ENCODE data around the gene IBA57.

IBA57 gene

DNA sequence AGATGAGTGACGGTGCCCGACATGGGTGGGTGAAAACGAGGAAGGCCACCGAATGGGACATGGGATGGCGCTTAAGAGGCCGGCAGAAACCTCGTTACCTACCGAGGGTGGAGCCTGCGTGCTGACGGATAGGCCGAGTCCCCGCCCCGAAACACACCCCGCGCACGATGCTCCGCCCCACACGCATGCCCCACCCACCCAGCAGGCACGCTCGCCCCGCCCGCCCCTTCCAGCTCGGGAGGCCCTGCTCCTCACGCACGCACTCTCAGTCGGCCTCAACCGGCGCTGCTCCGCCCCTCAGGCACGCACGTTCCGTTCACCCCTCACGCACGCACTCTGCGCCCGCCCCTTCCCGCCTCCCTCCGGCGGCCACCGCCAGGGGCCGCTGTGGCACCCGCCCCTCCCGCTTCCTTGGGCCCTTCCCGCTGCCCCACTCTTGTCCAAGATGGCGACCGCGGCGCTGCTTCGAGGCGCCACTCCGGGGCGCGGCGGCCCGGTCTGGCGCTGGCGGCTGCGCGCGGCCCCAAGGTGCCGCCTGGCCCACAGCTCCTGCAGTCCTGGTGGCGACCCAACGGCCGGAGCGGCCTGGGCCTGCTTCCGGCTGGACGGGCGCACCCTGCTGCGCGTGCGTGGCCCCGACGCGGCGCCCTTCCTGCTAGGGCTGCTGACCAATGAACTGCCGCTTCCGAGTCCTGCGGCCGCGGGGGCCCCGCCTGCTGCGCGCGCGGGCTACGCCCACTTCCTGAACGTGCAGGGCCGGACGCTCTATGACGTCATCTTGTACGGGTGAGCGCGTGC, at the start of gene IBA57:
Gene IBA57 (plus strand): TSS at position 433 of the 798 bp plus-strand sequence. CDS start 13 bp downstream, at position 446.
- DNase-seq (ENCODE audit: low spot score): peak; percentile 100

DNA sequence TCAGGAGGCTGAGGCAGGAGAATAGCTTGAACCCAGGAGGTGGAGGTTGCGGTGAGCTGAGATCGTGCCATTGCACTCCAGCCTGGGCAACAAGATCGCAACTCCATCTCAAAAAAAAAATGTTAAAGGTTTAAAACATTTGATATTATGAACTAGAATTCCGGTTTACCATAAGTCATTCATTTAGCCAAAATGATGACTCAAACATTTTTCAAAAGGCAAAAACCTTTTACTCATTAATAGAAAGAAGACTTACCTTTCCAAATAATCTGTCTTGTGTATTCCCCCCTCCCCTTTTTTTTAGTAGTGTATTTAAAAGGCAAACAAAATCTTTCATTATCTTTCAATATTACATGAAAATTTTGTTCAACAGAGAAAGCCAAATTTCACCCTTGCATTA, 48.3 kb upstream of the IBA57 start:
- no peak for DNase-seq (ENCODE audit: low spot score)

DNA sequence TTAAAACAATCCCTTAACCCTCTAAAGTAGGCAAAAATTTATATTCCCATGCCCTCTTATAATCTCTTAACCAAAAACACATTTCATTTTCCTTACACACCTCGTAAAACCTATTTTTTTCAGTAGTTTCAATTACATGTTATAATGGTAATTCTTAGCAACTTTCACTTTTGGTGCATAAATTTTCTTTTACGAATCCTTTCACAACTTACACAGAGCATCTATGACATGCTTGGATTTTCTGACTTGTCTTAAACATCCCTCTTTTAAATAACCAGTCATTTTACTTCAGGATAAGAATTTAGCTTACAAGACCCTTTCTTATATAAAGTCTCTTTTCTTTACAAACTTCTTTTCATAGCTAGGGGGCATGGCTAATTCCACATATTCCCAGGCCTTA, 47.6 kb upstream of the IBA57 start:
- no peak for DNase-seq (ENCODE audit: low spot score)

DNA sequence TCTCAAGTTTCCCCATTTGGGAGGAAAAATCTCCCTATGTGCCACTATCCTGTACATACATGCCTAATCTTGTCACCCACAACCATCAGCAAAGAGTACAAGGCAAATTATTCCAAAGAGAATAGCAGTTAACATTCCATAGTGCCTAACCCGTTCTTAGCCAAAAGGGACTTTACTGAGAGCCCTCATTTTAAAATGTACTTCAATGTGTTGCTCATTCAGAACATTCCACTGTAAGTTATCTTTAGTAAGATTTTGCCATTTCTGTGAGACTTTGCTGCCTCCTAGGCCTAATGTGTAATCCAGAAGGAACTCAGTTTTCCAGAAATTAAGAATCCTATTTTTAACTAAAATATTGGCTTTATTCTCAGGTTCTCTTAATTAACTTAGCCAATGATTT, 45.3 kb upstream of the IBA57 start:
- DNase-seq (ENCODE audit: low spot score): no peak

DNA sequence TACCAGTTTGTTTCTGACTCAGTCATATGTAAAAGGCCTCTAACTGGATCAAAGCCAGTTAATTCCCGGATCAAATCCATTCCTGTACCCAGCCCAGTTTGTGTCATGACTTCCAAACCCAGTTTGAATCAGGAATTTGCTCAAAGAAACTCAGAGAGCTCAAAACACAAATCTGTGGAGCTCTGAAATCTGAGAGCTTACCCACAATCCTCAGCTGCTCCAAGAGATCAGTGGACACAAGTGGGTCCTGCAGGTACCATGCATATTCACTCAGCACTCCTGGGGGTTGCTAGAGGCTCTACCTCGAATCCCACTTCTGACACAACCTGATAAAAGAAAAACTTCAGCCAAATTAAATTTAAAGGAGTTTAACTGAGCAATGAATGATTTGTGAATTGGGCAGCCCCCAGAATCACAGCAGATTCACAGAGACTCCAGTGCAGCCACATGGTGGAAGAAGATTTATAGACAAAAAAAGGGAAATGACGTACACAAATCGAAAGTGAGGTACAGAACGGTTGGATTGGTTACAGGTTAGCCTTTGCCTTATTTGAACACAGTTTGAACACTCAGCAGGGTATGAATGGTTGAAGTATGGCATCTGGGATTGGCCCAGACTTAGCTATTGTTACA, 44.6 kb upstream of the IBA57 start:
- DNase-seq (ENCODE audit: low spot score): no peak

DNA sequence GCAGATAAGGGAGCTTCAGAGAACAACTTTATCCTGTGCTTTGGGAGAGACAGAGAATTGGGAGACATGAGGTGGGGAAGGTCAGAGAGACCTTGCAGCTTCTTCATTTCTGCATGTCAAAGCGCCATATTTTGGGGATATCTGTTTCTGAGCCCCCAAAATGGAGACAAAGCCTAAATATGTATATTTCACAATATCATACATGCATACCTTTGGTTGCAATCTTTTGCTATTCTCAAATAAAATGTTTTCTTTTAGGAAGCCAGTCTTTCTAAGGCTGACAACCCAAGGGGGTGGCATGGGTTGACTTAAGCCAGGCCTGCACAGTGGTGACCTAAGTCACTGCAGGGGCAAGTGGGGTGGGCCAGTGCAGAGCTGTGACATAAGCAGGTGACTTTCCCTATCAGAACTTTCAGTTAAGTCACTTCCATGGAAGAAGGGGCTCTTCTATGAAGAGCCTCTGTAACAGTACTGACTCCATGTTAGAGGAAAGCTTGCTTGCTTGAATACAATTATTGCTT, 42.6 kb upstream of the IBA57 start:
- no peak for DNase-seq (ENCODE audit: low spot score)

DNA sequence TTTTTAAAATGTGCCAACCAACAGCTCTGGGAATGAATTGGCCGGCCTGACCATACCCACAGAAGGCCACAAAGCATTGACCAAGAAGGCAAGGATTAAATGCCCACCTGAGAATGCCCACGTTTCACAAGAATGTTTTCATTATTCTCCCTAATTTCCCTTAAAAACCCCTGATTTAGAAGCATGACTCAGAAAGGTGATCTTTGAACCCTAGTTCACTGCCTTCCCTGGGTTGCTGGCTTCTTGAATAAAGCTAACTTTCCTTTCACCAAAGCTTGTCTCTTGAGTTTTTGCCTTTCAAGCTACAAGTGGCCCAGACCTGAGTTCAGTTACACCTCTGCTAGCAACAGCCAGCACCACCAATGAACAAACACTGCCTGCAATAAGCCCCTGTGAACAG, 42.1 kb upstream of the IBA57 start:
- no peak for DNase-seq (ENCODE audit: low spot score)

DNA sequence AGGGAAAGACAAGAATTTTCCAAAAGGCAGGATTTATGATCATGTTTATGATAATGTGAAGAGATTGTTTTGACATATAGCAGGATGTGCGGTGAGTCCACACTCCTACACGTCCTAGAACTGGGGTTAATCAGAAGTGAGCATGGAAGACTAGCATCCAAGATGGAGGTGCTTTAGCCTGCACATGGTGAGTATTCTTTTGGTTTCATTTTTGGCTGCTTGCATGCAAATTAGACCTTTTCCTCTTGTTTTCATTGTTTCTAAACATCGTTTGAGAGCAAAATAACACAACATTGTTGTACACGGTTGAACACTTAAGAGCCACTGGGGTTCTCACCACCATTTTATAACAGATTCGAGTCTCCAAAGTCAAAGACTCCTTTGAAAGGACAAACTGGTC, 40.4 kb upstream of the IBA57 start:
- no peak for DNase-seq (ENCODE audit: low spot score)

DNA sequence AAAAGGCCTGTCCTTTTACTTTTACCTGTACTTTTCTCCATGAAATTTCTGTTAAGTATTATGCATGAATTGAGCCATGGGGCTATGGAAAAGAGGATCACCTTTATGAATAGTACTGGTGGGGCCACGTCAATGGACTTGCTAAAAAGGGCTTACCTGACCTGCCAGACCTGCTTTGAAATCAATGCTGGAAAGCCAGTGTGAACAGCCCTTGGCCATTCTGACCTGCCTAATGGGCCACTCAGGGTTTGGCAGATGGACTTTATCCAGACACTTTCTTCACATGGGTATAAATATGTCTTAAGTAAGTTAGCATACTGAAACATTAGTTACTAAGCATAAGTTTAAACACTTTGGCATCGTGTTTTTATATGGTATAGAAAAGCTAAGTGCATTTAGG, 33.8 kb upstream of the IBA57 start:
- no peak for DNase-seq (ENCODE audit: low spot score)

DNA sequence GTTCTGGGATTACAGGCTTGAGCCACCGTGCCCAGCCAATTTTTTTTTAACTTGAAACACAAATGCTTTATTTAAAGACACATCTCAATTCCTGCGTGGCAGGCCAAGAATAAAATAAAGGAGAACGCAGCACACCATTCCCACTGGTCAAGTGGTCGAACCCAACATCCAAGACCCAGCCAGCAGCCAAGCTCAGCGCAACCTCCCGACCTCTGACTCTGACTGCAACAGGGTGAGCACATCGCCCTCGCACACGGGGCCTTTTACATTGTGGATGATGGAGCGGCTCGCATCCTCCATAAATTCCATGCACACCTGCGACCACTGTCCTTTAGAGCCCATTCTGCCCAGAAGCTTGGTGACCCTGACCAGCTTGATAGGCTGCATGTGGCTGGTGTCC, 31.0 kb upstream of the IBA57 start:
- no peak for DNase-seq (ENCODE audit: low spot score)

DNA sequence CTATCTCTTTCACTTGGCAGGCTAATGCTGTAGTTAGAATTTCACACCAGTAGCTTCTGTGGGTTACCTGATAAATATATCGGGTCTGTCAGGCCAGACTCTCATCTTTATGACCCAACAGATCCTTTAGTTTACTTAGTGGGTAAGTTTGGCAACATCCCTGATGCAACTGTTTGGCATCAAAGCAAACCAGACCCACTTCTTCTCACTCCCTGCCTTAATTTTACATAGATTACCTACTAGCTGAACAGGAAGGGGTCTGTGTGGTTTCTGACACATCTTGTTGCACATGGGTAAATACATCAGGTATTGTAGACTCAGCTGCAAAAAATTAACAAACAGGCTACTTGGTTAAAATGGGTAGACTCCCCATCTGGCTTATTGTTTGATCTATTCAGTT, 28.7 kb upstream of the IBA57 start:
- no peak for DNase-seq (ENCODE audit: low spot score)

DNA sequence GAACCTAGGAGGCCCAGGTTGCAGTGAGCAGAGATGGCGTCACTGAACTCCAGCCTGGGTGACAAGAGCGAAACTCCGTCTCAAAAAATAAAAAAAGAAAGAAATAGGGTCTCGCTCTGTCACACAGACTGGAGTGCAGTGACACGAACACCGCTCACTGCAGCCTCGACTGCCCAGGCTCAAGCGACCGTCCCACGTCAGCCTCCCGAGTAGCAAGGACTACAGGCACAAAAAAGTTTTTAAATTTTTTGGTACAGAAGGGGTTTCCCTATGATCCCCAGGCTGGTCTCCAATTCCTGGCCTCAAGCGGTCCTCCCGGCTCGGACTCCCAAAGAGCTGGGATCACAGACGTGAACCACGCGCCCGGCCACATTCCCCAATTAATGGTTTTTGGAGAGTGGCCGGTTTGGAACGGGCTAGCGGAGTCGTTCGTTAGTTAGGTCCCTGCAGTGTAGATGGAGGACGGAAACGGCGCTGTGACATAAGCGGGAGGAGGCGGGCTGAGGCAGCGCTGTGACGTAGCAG, 26.1 kb upstream of the IBA57 start:
- no peak for DNase-seq (ENCODE audit: low spot score)

DNA sequence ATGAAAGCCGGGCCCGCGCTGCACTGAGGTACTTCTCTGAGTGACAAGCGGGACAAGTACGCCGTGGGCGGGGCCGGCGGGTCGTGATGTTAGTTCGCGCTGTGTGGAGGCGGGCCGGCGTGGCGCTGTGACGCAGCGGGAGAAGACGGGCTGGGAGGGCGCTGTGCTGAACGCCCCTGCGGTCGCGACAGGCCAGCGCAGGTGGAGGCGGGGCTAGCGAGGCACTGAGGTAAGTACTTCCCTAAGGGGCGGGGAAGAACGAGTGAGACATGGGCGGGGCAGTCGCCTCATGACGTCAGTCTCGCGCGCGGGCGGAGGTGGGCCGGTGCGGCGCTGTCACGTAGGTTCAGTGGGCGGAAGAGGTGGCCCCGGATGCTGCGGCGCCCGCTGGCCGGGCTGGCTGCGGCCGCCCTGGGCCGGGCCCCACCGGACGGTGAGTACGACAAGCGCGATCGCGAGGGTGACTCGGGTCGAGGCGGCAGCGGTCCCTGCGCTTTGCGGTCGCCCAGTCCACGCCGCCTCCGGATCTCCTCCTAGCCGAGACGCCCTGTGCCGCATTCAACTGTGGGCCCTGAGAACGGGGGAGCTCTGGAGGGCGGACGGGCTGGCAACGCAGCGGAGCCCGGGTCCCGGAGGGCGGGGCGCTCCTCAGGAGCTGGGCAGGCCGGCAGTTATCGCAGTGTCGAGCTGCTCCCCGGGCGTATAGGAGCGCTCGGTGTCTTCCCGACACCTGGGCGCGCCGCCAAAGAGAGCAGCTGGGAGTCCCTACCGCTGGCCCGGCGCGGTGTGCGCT, 25.5 kb upstream of the IBA57 start, which contains the start of gene GUK1:
Gene GUK1 (plus strand): TSS at position 349 of the 793 bp plus-strand sequence. CDS start 24 bp downstream, at position 373.
- peak; percentile 100 for DNase-seq (ENCODE audit: low spot score)

DNA sequence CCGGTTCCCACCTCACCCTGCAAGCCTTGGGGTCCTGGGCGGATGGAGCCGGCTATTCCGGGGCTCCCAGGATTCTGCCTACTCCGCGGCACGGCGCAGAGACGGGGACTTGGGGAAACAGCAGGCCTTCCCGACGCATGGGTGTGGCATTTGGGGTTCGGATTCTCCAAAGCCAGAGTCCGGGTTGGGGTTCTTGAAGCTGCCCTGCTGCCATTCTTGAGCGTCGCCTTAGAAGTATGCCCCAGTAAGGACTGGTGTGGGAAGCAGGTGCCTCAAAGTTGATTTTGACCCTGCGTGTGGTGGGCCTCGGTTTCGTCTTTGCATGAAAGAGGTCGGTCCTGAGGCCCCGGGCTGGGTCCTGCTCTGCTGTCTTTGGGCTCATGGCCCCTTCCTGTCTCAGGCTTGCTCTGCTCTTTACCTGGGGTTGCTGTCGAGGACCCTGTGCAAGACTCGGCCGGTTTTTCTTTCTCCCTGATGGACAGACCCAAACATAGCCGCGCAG, 24.8 kb upstream of the IBA57 start:
- no peak for DNase-seq (ENCODE audit: low spot score)

DNA sequence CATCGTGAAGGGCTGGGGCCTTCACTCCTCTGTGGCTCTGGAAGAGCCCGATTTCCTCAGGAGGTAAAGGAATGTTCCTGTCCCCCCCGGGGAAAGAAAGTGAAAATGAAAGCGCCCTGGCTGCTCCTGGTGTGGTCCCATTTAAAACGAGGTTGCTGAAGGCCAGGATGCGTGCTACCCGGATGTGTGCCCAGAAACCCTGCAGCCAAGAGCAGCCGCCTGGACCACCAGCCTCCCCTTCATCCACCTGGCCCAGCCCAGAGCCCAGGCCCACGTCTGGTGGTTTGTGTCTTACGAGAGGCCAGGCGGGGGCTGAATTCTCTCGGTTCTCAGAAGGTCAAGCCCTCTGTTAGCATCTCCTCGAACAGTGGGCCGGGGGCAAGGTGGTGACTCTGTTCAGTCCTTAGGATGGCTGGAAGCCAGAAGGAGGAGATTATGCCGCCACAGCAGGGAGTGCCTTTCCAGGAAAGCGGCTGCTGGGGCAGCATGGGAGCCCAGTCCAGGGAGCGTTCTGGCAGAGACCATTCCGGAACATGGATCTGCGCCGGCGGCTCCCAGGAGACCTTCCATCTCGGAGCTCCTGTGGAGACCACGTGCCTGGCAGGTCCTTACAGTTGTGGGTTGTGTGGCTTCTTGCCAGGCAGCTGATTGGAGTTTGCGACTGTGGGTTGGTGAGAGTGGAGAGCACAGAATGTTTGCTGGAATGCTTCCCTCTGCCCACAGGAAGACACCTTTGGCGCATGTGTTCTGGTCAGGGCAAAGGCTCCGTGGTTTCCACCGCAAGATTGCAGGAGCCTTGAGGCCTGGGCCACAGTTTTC, 24.2 kb upstream of the IBA57 start:
- DNase-seq (ENCODE audit: low spot score): peak; percentile 21

DNA sequence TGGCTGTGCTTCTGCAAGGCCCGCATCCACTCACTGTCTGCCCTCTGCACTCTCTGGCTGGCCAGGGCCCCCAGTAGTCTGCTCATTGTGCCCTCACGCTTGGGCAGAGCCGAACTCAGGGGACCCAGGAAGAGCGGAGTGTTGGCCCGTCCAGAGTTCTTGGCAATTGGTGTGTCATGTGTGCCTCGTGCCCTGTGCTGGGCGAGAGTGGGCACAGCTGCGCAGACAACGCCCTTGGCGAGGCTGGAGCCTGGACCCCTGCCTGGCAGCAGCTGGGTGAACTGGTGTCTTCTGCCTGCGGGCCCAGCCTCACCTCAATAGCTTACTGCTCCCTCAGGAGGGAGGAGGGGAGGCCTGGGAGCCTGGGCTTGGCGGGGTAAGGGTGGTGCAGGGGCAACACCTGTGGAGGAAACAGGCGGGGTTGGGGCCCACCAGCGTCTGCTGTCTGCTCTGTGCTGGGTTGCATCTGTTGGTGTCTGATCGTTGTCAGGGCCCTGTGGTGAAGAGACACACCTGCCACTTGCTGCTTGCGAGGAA, 23.4 kb upstream of the IBA57 start:
- no peak for DNase-seq (ENCODE audit: low spot score)

DNA sequence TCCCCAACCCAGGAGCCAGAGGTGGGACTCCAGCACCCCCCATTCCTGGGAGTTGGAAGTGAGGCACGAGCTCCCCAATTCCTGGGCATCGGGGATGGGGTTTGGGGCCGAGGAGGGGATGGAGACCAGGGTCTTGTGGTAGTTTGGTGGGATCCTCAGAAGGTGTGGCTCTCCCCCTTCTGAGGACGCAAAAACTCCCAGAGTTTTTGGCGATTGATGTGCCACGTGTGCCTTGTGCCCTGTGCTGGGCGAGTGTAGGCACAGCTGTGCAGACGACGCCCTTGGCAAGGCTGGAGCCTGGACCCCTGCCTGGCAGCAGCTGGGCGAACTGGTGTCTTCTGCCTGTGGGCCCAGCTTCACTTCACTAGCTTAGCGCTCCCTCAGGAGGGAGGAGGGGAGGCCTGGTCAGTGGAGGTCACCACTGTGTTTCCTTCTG, 22.9 kb upstream of the IBA57 start:
- DNase-seq (ENCODE audit: low spot score): no peak

DNA sequence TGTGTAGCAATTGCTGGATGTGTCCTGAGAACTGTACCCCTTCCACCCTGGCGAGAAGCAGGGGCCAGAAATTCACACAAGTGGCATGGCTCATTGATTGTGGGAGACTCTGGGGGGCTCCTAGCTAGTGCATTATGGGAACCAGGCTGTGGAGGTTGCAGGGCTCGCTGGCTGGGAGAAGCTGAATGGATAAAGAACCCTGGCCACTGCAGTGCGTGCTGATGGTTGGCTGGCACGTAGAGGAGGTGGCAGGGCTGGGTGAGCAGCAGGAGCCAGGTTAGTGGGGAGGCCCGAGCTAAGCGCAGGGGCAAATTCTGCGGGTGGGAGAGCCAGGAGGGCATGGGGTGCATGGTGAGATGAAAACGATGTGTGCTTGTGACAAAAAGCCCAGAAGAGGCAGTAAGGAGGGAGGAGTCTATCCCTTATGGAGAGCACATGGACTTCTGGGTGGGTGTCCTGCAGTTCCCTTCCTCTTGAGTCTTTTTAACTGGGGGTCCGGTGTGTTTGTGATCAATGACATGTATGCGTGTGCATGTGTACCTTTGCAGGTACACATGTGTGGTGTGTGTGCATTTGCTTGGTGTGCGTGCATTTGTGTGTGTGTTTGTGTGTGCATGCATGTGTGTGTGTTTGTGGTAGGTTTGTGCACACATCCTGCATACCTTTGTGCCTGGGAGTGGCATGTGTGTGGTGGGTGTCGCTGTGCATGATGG, 22.0 kb upstream of the IBA57 start:
- no peak for DNase-seq (ENCODE audit: low spot score)

DNA sequence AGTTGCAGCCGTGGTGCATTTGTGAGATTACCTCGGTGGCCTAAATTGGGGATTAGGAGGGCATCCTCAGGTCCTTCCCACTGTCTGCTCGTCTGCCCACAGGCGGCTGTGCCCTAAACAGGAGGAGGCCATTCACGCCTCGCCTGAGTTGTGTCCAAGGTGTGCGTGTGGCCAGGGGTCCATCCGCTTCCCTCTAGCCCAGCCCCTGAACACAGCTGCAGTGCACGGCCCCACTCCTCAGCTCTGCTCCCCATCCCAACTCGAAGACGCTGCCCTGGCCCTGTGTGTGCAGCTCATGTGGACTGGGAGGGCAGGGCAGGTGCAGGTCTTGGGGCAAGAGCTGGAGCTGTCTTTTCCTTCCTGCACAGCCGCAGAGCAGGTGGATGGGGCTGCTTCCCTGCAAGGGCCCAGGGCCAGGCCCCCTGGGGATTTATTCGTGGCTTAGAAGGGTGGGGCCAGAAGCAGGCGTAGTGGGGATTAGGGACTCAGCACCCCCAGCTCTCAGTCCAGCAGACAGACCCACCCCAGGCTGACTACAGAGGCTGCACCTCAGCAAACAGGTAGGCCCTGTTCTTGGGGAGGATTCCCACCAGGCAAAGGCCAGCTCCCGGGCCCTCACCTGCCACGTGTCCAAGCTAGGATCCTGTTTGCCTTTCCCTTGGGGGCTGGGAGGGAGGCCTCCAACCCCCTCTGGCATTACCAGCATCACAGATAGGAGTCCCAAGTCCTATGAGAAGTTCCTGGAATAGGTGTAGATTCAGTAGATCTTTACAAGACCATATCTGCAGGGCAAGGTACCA, 21.2 kb upstream of the IBA57 start:
- DNase-seq (ENCODE audit: low spot score): no peak

DNA sequence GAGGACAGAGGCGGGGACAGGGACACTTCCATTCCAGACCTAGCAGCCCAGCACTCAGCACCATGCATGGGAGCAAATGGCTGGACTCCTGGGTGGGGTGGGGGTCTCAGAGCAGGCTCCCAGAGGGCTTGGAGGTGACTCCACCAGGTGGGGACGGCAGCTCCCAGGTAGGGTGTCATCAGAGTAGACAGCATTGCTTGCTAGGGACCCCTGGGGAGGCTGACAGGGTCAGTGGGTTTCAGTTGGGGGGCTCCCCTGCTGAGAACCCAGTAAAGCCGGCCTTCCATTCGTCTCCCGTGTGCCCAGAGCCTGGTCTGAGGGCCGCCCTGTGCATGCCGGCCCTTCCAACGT, 20.6 kb upstream of the IBA57 start:
- DNase-seq (ENCODE audit: low spot score): no peak
